Heart right ventricle (tissue), 16 donors: ENCODE data around the gene CPB2. TPM values are rescaled to one million over a fixed set of nuclear protein-coding genes. Genes with fewer than 3 reads are reported as not detected.

ENCODE experiments used
- ATAC-seq, 8 donors: fragments of 200-7000 bp; cut with Tn5 transposase; one replicate each; pipeline ENCODE4 v1.9.1; 2020; ENCODE audit warnings: mild to moderate bottlenecking in 8 of 8, moderate library complexity in 8 of 8, moderate number of reproducible peaks in 1 of 8
- DNase-seq, 2 donors: peaks; one replicate each; pipeline ENCODE4 v3.0.0-alpha.2; 2020
- H3K27ac ChIP-seq, 10 donors: fragments of 200-600 bp; sonication (generic) in 2 of 10; one replicate each; pipeline versions ENCODE4 v1.5.0 to v1.8.0; 2020 to 2022; ENCODE audit warnings: mild to moderate bottlenecking in 3 of 10
- H3K27me3 ChIP-seq, 7 donors: fragments of 200-600 bp; one replicate each; pipeline ENCODE4 v1.8.0; 2021 to 2022; ENCODE audit warnings: mild to moderate bottlenecking in 2 of 7
- H3K36me3 ChIP-seq, 9 donors: fragments of 200-600 bp; sonication (generic) in 1 of 9; one replicate each; pipeline versions ENCODE4 v1.5.0 to v1.8.0; 2020 to 2022; ENCODE audit warnings: mild to moderate bottlenecking in 2 of 9
- H3K4me1 ChIP-seq, 9 donors: fragments of 200-600 bp; sonication (generic) in 1 of 9; one replicate each; pipeline versions ENCODE4 v1.5.0 to v1.8.0; 2020 to 2022; ENCODE audit warnings: mild to moderate bottlenecking in 4 of 9
- H3K4me3 ChIP-seq, 10 donors: fragments of 200-600 bp; sonication (generic) in 2 of 10; one replicate each; pipeline versions ENCODE4 v1.5.0 to v1.8.0; 2020 to 2022; ENCODE audit warnings: mild to moderate bottlenecking in 7 of 10, moderate library complexity in 2 of 10
- H3K9me3 ChIP-seq, 11 donors: fragments of 200-600 bp in 10 of 11; sonication (generic) in 2 of 11; one replicate each; pipeline versions ENCODE4 v1.5.0 to v1.8.0; 2013 to 2022; ENCODE audit warnings: mild to moderate bottlenecking in 2 of 11, control low read depth in 1 of 11, moderate library complexity in 1 of 11
- WGBS, 2 donors: extraction: QIAGEN DNeasy Blood & Tissue Kit; methylation state at CpG; one replicate each; pipeline ENCODE4 v1.1.7; 2013; ENCODE audit warnings: inconsistent platforms in 1 of 2; 5-methylcytosine and 5-hydroxymethylcytosine counted together
- intact Hi-C, 10 donors: fragments of 100-400 bp; cut with DNase I; formaldehyde crosslinking; loops; one replicate each; pipeline versions ENCODE4 v1.11.1 to v1.14.2; 2022
- polyA plus RNA-seq, 2 donors: library from polyadenylated mRNA; stranded (reverse); fragments of 200-250 nt; gene quantifications; one replicate each; pipeline ENCODE4 v1.2.3, GENCODE V29; 2013
- total RNA-seq, 10 donors: library from RNA; stranded (reverse); fragmentation: NEBNext Ultra II Directional in 3 of 10; extraction: Animal tissue kit (Norgen Biotek cat#: 25700) in 3 of 10; gene quantifications; one replicate each; pipeline versions ENCODE4 v1.2.1 to v1.2.4, GENCODE V29; 2021 to 2023
- TF ChIP-seq, protein P1 (sequence below), 9 donors: fragments of 200-600 bp; sonication (generic) in 2 of 9; IDR thresholded peaks; one replicate each; pipeline versions ENCODE4 v1.5.0 to v1.8.0; 2021 to 2022; ENCODE audit warnings: antibody characterized with exemption in 9 of 9, mild to moderate bottlenecking in 5 of 9, moderate library complexity in 1 of 9
- donor health status: Arrhythmogenic right ventricular cardiomyopathy.
- donor health status: ischemic (EF 13 %, LVEDD 7.1; RV severe dilation, severe dysfunction).
- donor health status: healthy with polysubstance abuse.
- donor health status: DM: no; HTN: yes; CAD: no.
- donor health status: DM: no; HTN: no; CAD: no.
- donor health status: ischemic (EF 25% LVEDD 6.9; RV normal size, moderate dysfunction).
- donor health status: ischemic (EF 25% LVEDD 5.7; RV mildly dilated, moderate dysfunction).
- donor health status: healthy.
- donor health status: DM: yes; HTN: yes; CAD: no.
- donor health status: Ischemic cardiomyopathy.
- donor health status: ischemic (EF 35%, LVEDD 5.7; RV mildly dilated, moderate dysfunction).
- donor health status: nonischemic (EF 11% LVEDD 7.7; RV severe dilation, severe dysfunction).
- donor health status: DM: yes; HTN: yes; CAD: no.
- donor health status: PGD.
- donor health status: ischemic (EF 29% LVEDD 5.4; RV normal size, mild dysfunction).
- donor health status: nonischemic (EF 23%, LVEDD 6.1; RV moderate dilation, normal function).

Gene CPB2
- total and polyA plus RNA-seq, 12 donors, result not detected

DNA sequence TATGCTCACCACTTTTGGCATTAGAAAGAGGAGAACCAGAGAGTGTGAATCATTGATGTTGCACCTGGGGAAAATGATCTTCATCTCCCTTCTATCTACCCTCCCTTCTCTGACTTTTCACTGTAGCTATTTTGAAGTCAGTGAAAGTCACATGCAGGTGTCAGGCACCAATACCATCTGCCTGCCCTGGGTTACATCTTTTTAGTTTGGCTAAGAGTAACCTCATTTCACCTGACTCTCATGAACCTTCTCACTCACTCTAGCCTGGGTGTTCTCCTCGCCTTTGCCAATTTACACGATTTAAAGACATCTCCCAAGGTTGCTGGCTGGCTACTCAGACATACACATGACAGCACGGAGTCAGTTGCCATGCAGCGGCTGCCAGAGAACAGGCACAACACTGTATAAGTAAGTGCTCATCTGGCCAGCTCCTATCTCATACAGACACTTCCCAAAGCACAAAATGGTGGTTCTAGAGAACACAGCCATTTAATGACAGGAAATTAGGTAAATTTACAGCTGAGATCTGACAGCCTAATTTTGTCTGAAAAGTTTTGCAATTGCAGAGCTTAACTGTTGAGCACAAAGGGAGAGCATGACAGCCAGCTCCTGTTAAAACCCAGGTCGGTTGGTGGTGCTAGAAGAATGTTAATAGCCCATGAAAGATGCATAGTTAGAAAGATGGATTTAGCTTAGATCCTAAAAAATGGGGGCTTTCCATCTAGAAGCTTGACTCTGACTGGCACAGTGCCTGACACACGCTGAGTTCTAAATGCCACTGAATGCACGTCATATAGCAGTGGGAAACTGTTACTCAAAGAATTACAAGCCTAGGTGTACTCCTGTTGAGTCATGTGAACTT, 44.7 kb upstream of the CPB2 start:
- intact Hi-C loops, result no loop called here
- Histone ChIP-seq H3K27me3 (peaks cover 0 to 13% (median 0%) of the 10 kb centered on the region in 7 donors), H3K36me3 (peaks cover 0 to 96% (median 0%) of the 10 kb centered on the region in 9 donors), H3K4me3 (no peak overlapping the region), H3K4me1 (peaks cover 0 to 4% (median 0%) of the 10 kb centered on the region in 9 donors), H3K9me3 (no peaks in the 10 kb centered on the region), H3K27ac (no peak overlapping the region)
- TF ChIP-seq, protein P1, sequence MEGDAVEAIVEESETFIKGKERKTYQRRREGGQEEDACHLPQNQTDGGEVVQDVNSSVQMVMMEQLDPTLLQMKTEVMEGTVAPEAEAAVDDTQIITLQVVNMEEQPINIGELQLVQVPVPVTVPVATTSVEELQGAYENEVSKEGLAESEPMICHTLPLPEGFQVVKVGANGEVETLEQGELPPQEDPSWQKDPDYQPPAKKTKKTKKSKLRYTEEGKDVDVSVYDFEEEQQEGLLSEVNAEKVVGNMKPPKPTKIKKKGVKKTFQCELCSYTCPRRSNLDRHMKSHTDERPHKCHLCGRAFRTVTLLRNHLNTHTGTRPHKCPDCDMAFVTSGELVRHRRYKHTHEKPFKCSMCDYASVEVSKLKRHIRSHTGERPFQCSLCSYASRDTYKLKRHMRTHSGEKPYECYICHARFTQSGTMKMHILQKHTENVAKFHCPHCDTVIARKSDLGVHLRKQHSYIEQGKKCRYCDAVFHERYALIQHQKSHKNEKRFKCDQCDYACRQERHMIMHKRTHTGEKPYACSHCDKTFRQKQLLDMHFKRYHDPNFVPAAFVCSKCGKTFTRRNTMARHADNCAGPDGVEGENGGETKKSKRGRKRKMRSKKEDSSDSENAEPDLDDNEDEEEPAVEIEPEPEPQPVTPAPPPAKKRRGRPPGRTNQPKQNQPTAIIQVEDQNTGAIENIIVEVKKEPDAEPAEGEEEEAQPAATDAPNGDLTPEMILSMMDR (IDR thresholded peaks at IDR 0.05), result no peak
- DNase-seq, result no peak
- peak in 2 of 8 donors; percentile 52 to 69 for ATAC-seq
- WGBS, 2 donors, result 68% methylated on average over 7 of the region's 7 CpGs

DNA sequence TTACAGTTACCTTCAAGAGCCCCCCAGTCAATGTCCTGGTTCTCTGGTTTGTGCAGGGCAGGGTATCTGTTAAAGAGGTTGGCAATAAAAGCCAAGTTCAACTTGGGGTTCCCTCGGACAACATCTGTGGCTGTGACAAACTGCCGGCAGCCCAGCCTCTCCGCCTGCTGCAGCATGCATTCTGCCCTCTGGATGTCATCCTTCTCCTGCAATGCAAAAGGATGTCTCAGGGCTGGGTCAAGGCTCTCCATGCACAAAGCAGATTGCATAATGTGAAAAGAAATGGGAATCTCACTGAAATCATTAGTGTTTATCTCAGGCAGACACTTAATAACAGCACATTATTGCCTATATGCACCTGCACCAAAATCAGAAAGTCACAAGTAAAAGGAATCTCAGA, 42.1 kb upstream of the CPB2 start:
- no peaks in the 10 kb centered on the region for H3K4me1 ChIP-seq
- no peak overlapping the region for H3K4me3 ChIP-seq
- intact Hi-C loops, result no loop called here
- TF ChIP-seq, protein P1 (IDR thresholded peaks at IDR 0.05), result peak in 4 of 9 donors; percentile 18 to 23 (median 22)
- no peak for DNase-seq
- no peak overlapping the region for H3K27ac ChIP-seq
- no peak for ATAC-seq
- H3K9me3 ChIP-seq, result no peaks in the 10 kb centered on the region
- peaks cover 0 to 96% (median 0%) of the 10 kb centered on the region in 9 donors for H3K36me3 ChIP-seq
- H3K27me3 ChIP-seq, result peaks cover 0 to 13% (median 0%) of the 10 kb centered on the region in 7 donors
- 27 to 29% methylated on average over 3 of the region's 3 CpGs for WGBS, 2 donors

DNA sequence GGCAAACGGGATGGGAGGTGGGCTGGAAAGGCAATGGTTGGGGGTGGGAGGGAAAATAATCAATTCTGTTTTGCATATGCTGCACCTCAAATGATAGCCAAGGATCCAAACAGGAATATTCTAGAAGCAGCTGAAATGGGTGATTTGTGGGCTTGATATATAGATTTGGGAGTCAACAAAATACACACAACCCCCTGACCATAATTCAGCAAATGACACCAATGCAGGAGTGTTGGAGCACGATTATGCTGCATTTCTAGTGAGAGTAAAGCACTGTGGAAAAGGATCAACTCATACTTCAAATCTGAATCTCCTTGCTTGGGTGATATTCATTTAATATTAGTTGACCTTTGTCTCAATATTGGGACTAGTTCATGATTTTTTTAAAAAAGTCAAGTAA, 41.1 kb upstream of the CPB2 start:
- Histone ChIP-seq H3K9me3 (no peaks in the 10 kb centered on the region), H3K27me3 (peaks cover 0 to 16% (median 0%) of the 10 kb centered on the region in 7 donors), H3K4me1 (no peaks in the 10 kb centered on the region), H3K27ac (no peak overlapping the region), H3K4me3 (no peak overlapping the region), H3K36me3 (peaks cover 0 to 96% (median 0%) of the 10 kb centered on the region in 9 donors)
- intact Hi-C loops, result no loop called here
- DNase-seq (no peak), ATAC-seq (no peak)
- TF ChIP-seq, protein P1 (IDR thresholded peaks at IDR 0.05), result no peak
- 48 to 52% methylated on average over 2 of the region's 2 CpGs for WGBS, 2 donors

DNA sequence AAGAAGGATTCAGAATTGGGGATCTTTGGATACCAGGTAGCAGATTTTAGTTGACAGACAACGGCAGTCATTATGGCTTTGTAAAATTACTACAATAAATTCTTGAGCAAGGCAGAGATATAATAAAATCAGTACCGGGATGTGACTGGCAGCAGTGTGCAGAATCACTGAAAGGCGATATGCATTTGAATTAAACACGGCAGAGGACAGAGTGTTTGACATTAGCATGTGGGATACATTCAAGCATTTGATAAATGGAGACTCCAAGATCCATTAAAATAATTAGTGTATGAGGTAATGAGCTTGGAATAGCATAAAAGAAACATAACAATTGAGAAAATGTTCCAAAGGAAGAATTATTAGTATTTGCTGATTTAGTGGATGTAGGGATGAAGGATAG, 40.3 kb upstream of the CPB2 start:
- TF ChIP-seq, protein P1 (IDR thresholded peaks at IDR 0.05), result no peak
- intact Hi-C loops, result no loop called here
- H3K27me3 ChIP-seq, result peaks cover 0 to 18% (median 0%) of the 10 kb centered on the region in 7 donors
- 59 to 70% methylated on average over 4 of the region's 4 CpGs for WGBS, 2 donors
- H3K4me1 ChIP-seq, result no peaks in the 10 kb centered on the region
- H3K4me3 ChIP-seq, result no peak overlapping the region
- no peaks in the 10 kb centered on the region for H3K9me3 ChIP-seq
- peaks cover 0 to 96% (median 0%) of the 10 kb centered on the region in 9 donors for H3K36me3 ChIP-seq
- no peak for ATAC-seq
- H3K27ac ChIP-seq, result no peak overlapping the region
- no peak for DNase-seq
